ENCODE data around the gene NUDT1. TPM values are rescaled to one million over a fixed set of nuclear protein-coding genes. Genes with fewer than 3 reads are reported as not detected.

NUDT1 gene
- total RNA-seq, 1 experiment from 2014 or later = 84.7 TPM

DNA sequence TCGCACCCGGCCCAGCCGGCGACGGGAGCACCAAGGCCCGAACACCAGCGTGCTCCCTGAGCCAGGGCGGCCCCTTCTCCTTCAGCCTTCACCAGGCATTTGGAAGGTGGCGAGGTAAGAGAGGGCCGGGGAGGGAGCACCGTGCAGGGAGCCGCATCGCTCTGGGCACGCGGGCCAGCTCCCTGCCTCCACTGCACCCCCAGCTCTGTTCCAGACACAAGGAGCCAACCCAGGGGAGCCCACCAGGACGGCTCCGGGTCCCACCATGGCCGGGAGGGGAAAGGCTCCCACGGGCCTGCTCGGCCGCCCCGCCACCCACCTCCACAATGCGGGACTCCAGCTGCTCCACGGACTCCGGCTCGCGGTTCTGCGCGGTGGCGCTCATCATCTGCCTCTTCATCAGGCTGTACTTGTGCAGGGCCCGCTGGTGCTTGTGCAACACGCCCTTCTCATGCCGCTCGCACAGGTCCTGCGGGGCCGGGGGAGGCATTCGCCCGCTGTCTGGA is 15.1 kb downstream of the NUDT1 start:
- no peaks in the 10 kb centered on the region for H3K23me2 ChIP-seq (ENCODE audit: insufficient read length, low read depth, low read length, poor library complexity, severe bottlenecking)
- no peak overlapping the region for H3K27ac ChIP-seq (ENCODE audit: insufficient read length, low read depth, low read length)
- H2BK15ac ChIP-seq (ENCODE audit: low read depth, low read length) = no peak overlapping the region
- H4K91ac ChIP-seq (ENCODE audit: insufficient read length, low read depth, low read length) = no peak overlapping the region
- no peak overlapping the region for H3K56ac ChIP-seq (ENCODE audit: insufficient read length, low read depth, low read length)
- TF ChIP-seq, protein P1, sequence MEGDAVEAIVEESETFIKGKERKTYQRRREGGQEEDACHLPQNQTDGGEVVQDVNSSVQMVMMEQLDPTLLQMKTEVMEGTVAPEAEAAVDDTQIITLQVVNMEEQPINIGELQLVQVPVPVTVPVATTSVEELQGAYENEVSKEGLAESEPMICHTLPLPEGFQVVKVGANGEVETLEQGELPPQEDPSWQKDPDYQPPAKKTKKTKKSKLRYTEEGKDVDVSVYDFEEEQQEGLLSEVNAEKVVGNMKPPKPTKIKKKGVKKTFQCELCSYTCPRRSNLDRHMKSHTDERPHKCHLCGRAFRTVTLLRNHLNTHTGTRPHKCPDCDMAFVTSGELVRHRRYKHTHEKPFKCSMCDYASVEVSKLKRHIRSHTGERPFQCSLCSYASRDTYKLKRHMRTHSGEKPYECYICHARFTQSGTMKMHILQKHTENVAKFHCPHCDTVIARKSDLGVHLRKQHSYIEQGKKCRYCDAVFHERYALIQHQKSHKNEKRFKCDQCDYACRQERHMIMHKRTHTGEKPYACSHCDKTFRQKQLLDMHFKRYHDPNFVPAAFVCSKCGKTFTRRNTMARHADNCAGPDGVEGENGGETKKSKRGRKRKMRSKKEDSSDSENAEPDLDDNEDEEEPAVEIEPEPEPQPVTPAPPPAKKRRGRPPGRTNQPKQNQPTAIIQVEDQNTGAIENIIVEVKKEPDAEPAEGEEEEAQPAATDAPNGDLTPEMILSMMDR (conservative IDR thresholded peaks at IDR 0.05) = no peak
- no peaks in the 10 kb centered on the region for H3K79me1 ChIP-seq (ENCODE audit: insufficient read depth, low read depth, low read length, poor library complexity, severe bottlenecking)
- no peak overlapping the region for H2AK5ac ChIP-seq (ENCODE audit: insufficient read length, low read length)
- no peak overlapping the region for H3K4ac ChIP-seq (ENCODE audit: low read depth, low read length)
- no peaks in the 10 kb centered on the region for H3K9me3 Mint-ChIP-seq
- H4K5ac ChIP-seq (ENCODE audit: insufficient read length, low read depth, low read length) = no peak overlapping the region
- H3K4me3 Mint-ChIP-seq = no peak overlapping the region
- no peak overlapping the region for H3K4me2 ChIP-seq (ENCODE audit: insufficient read depth, insufficient read length, low read length)
- no peak overlapping the region for H2AFZ ChIP-seq (ENCODE audit: low read length)
- no peak overlapping the region for H3K27ac Mint-ChIP-seq
- H3K9me3 ChIP-seq (ENCODE audit: control insufficient read depth, low read depth, low read length) = no peaks in the 10 kb centered on the region
- H2BK12ac ChIP-seq (ENCODE audit: insufficient read length, low read depth, low read length) = no peak overlapping the region
- no CpG with 5 or more reads among the region's 38 CpGs for WGBS (ENCODE audit: extremely low coverage, insufficient read length, low lambda C conversion rate)
- no peak overlapping the region for H3K14ac ChIP-seq (ENCODE audit: insufficient read depth, low read length)
- H3K27me3 Mint-ChIP-seq (ENCODE audit: low read depth) = no peaks in the 10 kb centered on the region
- no peaks in the 10 kb centered on the region for H3K79me2 ChIP-seq (ENCODE audit: insufficient read depth, low read length)
- no peak overlapping the region for H3K23ac ChIP-seq (ENCODE audit: insufficient read length, low read depth, low read length)
- no peak overlapping the region for H3T11ph ChIP-seq (ENCODE audit: low read length)
- no peak overlapping the region for H3K18ac ChIP-seq (ENCODE audit: insufficient read length, low read depth, low read length)
- H3K4me1 ChIP-seq (ENCODE audit: insufficient read depth, low read length) = no peaks in the 10 kb centered on the region
- no peak overlapping the region for H2BK120ac ChIP-seq (ENCODE audit: low read depth, low read length, poor library complexity, severe bottlenecking)
- peaks cover 8 to 34% (median 21%) of the 10 kb centered on the region in 3 experiments; a peak in 5 of 7 replicates for H3K36me3 Mint-ChIP-seq (ENCODE audit: insufficient read depth in 1 of 3, low read depth in 3 of 3)
- no peak overlapping the region for H2BK20ac ChIP-seq (ENCODE audit: low read depth, low read length, poor library complexity, severe bottlenecking)
- no peaks in the 10 kb centered on the region for H3K27me3 ChIP-seq (ENCODE audit: insufficient read depth, low read length)
- H3K4me1 Mint-ChIP-seq = no peaks in the 10 kb centered on the region
- H2BK5ac ChIP-seq (ENCODE audit: insufficient read length, low read length) = no peak overlapping the region
- H4K20me1 ChIP-seq (ENCODE audit: control insufficient read depth, insufficient read depth, insufficient read length) = no peaks in the 10 kb centered on the region
- no peak overlapping the region for H3K9ac ChIP-seq (ENCODE audit: extremely low read depth, insufficient read length, low read length)
- H4K8ac ChIP-seq (replicated peaks; ENCODE audit: insufficient read length, low read depth, low read length) = no peak overlapping the region
- no peak for DNase-seq
